ENCODE results near the gene VSIG2. TPM values are rescaled to one million over a fixed set of nuclear protein-coding genes. Genes with fewer than 3 reads are reported as not detected.

The VSIG2 gene
- total RNA-seq, 1 donor from 2014 or later: 0.74 TPM

DNA sequence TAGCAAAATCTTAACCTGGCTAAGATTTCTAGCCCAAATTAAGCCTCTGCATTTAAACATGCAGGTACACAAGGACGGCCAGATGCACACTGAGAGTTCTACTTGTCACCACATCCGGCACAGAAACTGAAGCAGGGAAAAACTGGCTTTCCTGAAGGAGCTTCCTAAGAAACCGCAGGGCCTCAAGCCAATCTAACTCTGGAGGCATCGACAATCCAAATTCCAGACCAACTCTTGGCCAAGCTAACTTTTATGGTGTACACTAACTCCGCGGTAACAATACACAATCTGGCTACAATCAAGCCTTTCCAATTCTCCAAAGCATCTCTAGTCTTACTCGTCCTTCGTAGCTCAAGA, 46.9 kb upstream of the VSIG2 start:
- intact Hi-C loops (cut with DNase I): no loop called here
- peak overlapping the region; percentile 90 for H3K27ac ChIP-seq
- H3K9me3 ChIP-seq: no peaks in the 10 kb centered on the region
- H3K4me1 ChIP-seq: peaks cover 36% of the 10 kb centered on the region
- no peaks in the 10 kb centered on the region for H3K27me3 ChIP-seq
- no peaks in the 10 kb centered on the region for H3K36me3 ChIP-seq
- peak overlapping the region; percentile 70 to 93 for H3K4me3 ChIP-seq
- no peak for TF ChIP-seq POLR2AphosphoS5 (IDR thresholded peaks at IDR 0.05; ENCODE audit: insufficient read depth in 1 of 2, low read depth in 1 of 2)
- TF ChIP-seq, protein P1, sequence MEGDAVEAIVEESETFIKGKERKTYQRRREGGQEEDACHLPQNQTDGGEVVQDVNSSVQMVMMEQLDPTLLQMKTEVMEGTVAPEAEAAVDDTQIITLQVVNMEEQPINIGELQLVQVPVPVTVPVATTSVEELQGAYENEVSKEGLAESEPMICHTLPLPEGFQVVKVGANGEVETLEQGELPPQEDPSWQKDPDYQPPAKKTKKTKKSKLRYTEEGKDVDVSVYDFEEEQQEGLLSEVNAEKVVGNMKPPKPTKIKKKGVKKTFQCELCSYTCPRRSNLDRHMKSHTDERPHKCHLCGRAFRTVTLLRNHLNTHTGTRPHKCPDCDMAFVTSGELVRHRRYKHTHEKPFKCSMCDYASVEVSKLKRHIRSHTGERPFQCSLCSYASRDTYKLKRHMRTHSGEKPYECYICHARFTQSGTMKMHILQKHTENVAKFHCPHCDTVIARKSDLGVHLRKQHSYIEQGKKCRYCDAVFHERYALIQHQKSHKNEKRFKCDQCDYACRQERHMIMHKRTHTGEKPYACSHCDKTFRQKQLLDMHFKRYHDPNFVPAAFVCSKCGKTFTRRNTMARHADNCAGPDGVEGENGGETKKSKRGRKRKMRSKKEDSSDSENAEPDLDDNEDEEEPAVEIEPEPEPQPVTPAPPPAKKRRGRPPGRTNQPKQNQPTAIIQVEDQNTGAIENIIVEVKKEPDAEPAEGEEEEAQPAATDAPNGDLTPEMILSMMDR (IDR thresholded peaks at IDR 0.05): no peak
- no peak for TF ChIP-seq POLR2A (IDR thresholded peaks at IDR 0.05)
- no peak for DNase-seq (ENCODE audit: extremely low spot score in 2 of 2)

DNA sequence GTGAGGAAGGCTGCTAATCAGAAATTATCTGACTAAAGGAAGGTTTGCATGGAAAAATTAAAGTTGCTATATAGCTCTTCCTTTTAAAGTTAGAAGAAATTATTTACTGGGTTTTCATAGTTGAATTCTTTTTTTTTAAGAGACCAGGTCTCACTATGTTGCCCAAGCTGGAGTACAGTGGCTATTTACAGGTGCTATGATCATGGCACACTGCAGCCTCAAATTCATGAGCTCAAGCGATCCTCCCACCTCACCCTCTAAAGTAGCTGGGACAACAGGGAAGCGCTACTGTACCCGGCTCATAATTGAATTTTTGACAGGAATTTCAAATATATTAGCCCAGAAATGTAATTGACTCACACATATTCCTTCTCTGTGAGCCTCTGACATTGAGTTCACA, 44.3 kb upstream of the VSIG2 start:
- no peak for DNase-seq (ENCODE audit: extremely low spot score in 2 of 2)
- TF ChIP-seq POLR2A (IDR thresholded peaks at IDR 0.05) (no peak), POLR2AphosphoS5 (IDR thresholded peaks at IDR 0.05; ENCODE audit: insufficient read depth in 1 of 2, low read depth in 1 of 2) (no peak)
- TF ChIP-seq, protein P1 (IDR thresholded peaks at IDR 0.05): no peak
- intact Hi-C loops (cut with DNase I): no loop called here
- Histone ChIP-seq H3K9me3 (no peaks in the 10 kb centered on the region), H3K27me3 (no peaks in the 10 kb centered on the region), H3K4me3 (no peak overlapping the region), H3K36me3 (no peaks in the 10 kb centered on the region), H3K27ac (no peak overlapping the region), H3K4me1 (peaks cover 52% of the 10 kb centered on the region)

DNA sequence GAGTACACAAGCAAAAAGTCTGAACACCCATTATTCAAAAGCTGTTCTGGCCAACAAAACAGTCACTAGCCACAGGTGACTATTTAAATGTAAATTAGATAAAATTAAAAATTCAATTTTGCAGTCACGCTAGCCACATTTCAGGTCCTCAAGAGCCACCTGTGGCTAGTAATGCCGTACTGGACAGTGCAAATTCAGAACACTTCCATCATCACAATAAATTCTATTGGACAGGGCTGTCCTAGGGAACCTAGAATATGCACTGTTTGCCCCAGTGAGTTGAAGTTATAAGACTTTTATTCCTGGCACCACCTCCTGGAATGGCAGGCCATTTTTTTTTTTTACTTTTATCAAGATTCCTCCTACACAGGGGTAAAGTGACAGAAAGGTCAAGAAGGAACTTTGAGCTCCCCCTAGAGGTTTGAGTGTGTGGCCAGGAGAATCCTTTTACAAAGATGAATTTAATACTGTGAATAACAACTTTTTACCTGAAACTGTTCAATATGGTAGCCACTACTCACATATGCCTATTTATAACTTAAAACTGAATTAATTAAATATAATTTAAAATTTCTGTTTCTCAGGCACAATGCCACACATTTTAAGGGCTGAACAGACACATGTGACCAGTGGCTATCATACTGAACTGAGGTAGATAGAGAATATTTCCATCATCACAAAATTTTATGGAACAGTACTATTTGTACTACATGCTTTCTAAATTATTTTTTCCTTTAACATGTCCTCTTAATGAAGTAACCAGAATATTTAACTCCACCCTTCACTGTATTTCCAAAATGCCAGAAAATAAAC, 41.6 kb upstream of the VSIG2 start:
- Histone ChIP-seq H3K9me3 (no peaks in the 10 kb centered on the region), H3K4me1 (peaks cover 36% of the 10 kb centered on the region), H3K27ac (no peak overlapping the region), H3K36me3 (no peaks in the 10 kb centered on the region), H3K4me3 (no peak overlapping the region), H3K27me3 (no peaks in the 10 kb centered on the region)
- intact Hi-C loops (cut with DNase I): no loop called here
- TF ChIP-seq POLR2A (IDR thresholded peaks at IDR 0.05) (no peak), POLR2AphosphoS5 (IDR thresholded peaks at IDR 0.05; ENCODE audit: insufficient read depth in 1 of 2, low read depth in 1 of 2) (no peak)
- TF ChIP-seq, protein P1 (IDR thresholded peaks at IDR 0.05): peak in 1 of 3 experiments; percentile 25
- DNase-seq (ENCODE audit: extremely low spot score in 2 of 2): no peak

- H3K4me3 ChIP-seq: no peak overlapping the region
- no peaks in the 10 kb centered on the region for H3K27me3 ChIP-seq
- intact Hi-C loops (cut with DNase I): no loop called here
- H3K36me3 ChIP-seq: no peaks in the 10 kb centered on the region
- no peaks in the 10 kb centered on the region for H3K9me3 ChIP-seq
- no peak for DNase-seq (ENCODE audit: extremely low spot score in 2 of 2)
- no peak overlapping the region for H3K27ac ChIP-seq
- TF ChIP-seq POLR2AphosphoS5 (IDR thresholded peaks at IDR 0.05; ENCODE audit: insufficient read depth in 1 of 2, low read depth in 1 of 2) (no peak), POLR2A (IDR thresholded peaks at IDR 0.05) (no peak)
- TF ChIP-seq, protein P1 (IDR thresholded peaks at IDR 0.05): no peak
- H3K4me1 ChIP-seq: peaks cover 21% of the 10 kb centered on the region
Measured at GRCh38 chr11:124791626-124792341, 39.7 kb upstream of the VSIG2 start.

DNA sequence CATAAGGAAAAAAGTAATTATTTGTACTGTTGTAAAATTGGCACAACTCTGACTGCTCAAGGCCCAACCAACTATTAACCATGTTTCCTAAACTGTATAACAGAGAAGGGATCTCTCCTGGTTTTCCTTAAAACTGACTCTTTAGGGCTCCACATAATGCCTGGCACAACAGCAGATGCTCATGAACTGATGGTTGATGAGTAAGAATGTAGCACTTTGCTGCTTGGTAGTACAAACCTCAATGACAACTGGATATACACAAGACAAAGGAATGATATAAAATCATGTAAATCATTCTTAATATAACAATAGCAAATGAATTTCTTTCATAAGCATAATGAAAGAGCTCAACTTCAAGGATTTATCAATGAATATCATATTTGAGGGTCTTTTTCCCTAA, 36.5 kb upstream of the VSIG2 start:
- no peaks in the 10 kb centered on the region for H3K27me3 ChIP-seq
- intact Hi-C loops (cut with DNase I): no loop called here
- peaks cover 15% of the 10 kb centered on the region for H3K4me1 ChIP-seq

More for the DNA sequence above, 36.5 kb upstream of the VSIG2 start:
- DNase-seq (ENCODE audit: extremely low spot score in 2 of 2): no peak
- no peaks in the 10 kb centered on the region for H3K9me3 ChIP-seq
- no peak overlapping the region for H3K27ac ChIP-seq
- H3K4me3 ChIP-seq: no peak overlapping the region
- H3K36me3 ChIP-seq: no peaks in the 10 kb centered on the region
- no peak for TF ChIP-seq POLR2AphosphoS5 (IDR thresholded peaks at IDR 0.05; ENCODE audit: insufficient read depth in 1 of 2, low read depth in 1 of 2)
- no peak for TF ChIP-seq POLR2A (IDR thresholded peaks at IDR 0.05)
- TF ChIP-seq, protein P1 (IDR thresholded peaks at IDR 0.05): no peak
